GM19193 (cell line): ENCODE data around the gene RAB7A.
A peak's percentile ranks its signal among the peaks of the same experiment; 100 is the strongest.

Source experiments
- POLR2A ChIP-seq: IDR thresholded peaks from 4 replicates; pipeline ENCODE4 v1.6.1; 2011; ENCODE audit not compliant: insufficient read depth, insufficient read length; ENCODE audit errors: extremely low read depth

RAB7A gene

DNA sequence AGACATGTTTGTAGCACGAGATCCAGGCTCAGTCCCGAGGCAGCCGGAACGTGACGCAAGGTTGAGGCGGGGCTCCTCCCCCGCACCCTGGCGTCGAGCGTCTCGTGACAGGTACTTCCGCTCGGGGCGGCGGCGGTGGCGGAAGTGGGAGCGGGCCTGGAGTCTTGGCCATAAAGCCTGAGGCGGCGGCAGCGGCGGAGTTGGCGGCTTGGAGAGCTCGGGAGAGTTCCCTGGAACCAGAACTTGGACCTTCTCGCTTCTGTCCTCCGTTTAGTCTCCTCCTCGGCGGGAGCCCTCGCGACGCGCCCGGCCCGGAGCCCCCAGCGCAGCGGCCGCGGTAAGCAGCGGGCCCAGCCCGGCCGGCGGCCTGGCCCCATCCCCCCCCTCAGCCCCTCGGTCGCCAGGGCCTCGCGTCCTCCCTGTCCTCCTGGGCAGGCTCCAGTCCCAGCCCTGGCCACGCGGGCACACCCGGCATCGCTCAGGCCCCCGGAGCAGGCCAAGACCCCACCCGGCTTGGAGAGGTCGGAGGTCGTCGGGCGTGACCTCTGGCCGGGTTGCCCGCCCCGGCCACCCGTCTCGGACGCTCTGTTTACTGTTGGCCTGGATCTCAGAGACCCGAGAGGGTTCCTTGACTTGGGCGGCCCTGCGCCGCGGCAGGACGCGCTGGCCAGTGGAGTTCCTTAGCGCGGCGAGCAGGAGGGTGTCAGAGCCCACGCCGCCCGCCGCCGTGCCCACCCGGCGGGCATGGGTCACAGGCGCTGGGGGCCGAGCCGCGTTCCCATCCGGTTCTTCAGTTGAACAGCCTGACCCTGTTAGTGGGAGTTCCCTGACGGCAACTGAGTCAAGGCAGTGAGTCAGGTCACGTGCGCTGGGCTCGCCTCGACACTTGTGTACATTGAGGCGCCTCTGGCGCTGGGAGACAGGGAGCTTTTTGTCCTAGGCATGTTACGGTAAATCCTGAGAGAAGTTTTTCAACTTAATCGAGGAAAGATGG, at the start of gene RAB7A:
Gene RAB7A, plus strand, starts transcription at position 161 of the 994 bp plus-strand sequence. CDS start 69,185 bp downstream, outside the sequence.
- TF ChIP-seq POLR2A = peak; percentile 92

DNA sequence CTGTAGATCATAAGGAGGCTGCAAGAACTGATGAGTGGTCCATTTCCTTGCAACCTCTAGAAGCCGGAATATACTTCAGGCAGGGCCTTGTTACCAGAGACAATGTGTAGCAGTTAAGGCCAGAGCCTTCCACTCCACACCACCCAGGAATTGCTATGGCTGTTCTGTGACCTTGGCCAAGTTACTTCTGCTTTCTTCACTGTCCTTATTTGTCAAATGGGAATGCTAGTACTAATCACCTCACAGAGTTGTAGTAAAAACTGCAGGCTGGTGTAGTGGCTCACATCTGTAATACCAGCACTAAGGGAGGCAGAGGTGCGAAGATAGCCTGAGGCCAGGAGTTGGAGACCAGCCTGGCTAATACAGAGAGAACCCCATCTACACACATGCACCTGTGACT, 46.6 kb upstream of the RAB7A start:
- TF ChIP-seq POLR2A = no peak

DNA sequence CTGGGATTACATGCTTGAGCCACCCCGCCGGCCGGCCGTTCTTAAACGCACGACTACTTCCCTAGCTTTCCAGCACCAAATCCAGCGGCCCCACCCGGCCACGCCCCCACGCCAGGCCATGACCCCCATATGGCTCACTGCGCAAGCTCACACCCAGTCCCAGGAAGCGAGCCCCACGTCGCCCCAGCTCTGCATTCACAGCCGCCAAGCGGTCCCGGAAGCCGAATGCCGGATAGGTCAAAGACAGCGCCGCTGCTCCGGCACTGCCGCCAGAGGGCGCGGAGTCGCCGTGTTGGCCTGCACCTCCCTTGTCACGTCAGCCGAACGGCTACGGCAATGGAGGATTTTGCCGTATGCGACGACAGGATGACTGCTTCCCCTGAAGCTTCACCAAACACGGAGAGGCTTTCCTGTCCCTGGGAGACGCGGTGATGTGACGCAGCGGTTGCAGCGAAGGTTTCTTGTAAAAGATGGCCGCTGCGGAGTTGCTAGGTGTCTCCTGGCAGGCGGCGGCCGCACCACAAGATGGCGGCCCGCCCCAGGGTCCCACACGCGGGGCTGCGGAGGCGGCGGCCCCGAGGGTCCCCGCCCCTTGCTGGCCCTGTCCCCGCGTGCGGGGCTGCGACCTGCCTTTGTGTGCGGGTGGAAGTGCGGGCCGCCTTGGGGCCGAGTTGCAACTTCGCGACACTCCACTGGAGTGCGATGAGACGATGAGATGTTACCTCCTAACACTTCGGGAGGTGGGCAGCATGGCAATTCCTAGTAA, 45.2 kb upstream of the RAB7A start:
- peak; percentile 86 for TF ChIP-seq POLR2A

DNA sequence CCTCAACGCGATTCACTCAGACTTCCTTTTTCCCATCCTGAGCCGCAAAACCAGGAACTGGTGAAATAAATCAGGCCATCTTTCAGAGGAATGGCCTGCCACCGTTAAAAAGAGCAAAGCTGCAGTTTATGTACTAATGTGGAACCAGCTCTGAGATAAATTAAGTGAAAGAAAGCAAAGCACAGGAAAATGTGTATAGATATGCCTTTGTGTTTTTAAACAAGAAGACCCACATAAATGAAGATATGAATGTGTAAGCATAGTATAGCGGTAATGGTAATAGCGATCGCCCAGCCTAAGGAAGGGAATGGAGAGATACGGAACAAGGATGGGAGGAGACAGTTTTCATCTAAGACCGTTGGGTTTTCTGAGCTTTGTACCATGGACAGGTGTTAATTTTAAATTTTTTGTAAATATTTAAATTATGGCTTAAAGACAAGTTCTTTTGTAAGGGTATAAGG, 44.6 kb upstream of the RAB7A start:
- no peak for TF ChIP-seq POLR2A

DNA sequence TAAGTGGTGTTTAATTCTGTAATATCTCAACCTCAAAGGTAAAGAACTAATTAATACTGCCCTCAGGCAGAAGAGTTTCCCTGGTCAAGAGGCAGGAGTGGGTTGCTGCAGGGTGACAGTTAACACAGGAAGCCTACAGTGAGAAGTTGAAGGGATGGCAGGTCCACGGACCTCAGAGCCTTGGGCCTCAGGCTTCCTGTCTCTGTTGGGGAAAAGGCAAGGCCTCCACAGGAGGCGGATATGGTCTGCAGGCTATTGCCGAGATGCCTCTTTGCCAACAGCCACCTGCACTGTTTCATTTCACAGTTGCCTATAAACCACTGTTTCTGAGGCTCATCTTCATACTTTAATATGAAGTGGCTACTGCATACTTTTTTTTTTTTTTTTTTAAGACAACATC, 42.0 kb upstream of the RAB7A start:
- no peak for TF ChIP-seq POLR2A

DNA sequence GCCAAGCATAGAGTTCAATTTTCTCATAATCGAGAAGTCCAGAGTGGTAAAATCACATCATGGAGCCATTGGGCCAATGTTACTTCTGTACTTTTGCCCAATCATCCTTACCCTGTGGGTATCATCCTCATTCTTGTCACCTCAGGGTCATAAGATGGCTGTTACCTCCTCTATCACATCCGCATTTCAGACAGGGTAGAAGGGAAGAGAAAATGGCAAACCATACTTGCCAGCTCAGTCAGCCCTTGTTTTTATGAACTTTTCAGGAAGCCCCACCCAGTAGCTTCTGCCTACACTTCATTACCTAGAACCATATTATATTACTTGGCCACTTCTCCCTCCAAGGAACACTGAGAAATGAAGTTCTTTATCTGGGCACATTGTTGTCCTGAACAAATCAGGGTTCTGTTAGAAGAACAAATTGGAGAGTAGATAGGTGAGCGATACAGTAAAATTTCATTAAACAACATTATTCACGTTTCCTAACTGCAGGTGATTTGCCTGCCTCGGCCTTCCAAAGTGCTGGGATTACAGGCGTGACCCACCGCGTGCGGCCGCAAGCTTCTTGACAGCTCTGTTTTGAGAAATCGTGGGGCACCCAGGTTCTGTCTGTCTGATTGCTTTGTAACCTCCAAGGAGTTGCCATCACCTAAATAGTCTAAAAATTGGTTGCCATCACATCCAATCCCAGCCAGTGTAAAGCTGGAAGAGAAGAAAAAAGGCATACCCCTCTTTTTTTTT, 40.8 kb upstream of the RAB7A start:
- TF ChIP-seq POLR2A = no peak

DNA sequence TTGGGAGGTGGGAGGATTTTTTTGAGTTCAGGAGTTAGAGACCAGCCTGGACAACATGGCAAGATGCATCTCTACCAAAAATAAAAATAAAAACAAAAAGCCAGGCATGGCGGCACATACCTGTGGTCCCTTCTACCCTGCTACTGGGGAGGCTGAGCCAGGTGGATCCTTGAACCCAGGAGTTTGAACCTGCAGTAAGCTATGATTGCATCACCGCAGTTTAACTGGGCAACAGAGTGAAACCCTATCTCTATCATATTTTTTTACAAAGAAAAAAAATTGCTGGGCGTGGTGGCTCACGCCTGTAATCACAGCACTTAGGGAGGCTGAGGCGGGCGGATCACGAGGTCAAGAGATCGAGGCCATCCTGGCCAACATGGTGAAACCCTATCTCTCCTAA, 39.5 kb upstream of the RAB7A start:
- no peak for TF ChIP-seq POLR2A

DNA sequence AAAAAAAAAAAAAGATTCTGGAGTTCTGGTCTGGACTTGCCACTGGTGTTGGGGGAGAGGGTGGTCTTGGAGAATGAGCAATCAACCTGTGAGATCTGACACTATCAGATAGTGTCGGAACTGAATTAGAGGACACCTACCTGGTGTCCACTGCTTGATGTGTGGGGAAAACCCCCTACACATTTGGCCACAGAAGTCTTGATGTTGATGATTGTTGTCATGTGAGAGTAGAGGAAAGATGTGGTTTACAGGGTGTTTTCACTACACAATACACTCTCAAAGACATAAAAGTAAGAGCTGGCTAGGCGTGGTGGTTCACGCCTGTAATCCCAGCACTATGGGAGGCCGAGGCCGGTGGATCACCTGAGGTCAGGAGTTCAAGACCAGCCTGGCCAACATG, 36.9 kb upstream of the RAB7A start:
- no peak for TF ChIP-seq POLR2A

DNA sequence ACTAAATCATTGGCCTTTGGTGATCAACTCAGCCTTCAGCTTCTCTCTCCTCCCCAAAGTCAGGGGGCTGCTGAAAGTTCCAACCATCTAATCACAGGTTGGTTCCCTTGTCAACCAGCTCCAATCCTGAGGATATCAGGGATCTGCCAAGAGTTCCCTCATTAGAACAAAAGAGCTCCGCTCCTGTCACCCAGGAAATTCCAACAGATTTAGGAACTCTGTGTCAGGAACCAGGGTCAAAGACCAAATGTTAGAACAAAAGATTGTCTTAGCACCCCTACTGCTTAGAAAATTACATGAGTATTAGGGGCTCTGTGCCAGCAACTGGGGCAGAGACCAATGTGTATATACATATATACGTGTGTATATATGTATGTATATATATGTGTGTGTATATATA, 32.3 kb upstream of the RAB7A start:
- TF ChIP-seq POLR2A = no peak

DNA sequence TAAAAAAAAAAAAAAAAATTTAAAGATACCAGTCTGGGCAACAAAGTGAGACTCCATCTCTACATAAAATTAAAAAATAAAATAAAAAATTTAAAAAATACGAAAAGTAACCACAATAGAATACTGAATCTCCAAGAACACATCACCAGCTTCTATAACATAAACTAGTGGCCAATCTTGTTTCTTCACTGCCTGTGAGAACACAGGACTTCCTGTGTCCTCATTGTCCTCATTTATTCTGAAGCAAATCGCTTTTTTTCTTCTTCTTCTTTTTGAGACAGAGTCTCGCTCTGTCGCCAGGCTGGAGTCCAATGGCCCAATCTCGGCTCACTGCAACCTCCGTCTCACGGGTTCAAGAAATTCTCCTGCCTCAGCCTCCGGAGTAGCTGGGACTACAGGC, 28.6 kb upstream of the RAB7A start:
- TF ChIP-seq POLR2A = no peak

DNA sequence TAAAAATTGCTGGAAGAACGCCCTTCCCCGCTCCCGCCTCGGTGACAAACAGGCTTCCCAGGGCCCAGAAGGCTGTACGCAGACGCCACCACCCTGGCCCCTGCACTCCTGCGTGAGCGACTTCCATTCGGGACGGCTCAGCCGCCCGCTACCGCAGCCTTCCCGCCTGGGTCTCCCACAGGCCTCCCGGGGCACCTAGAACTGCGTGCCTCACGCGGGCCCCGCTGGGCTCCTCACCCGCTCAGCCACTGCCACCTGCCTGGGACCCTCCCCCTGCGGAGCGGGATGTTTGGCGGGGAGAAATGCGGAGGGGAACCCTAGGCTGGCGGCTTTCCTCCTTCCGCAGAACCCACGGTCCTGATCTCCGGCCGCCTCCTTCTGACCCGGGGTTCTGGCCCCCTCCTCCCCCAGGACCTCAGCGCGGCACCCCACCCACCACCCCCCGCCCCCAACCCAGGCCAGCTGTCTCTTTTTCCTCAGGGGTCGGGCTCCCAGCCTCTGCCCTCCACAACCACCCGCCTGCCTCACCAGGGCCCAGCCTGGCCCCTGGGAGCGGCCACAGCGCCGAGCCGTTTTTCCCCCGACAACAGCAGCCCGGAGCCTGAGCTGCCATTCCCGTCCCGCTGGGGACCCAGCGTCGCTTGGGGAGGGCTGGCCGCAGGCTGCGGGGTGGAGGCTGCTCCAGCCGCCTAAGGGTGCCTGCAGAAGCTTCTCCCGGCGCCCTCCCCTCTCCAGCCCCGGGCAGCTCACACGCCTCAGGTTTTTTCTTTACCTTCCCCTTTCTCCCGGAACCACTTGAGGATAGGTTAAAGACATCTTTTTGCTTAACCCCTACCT, 27.6 kb upstream of the RAB7A start:
- TF ChIP-seq POLR2A = no peak

DNA sequence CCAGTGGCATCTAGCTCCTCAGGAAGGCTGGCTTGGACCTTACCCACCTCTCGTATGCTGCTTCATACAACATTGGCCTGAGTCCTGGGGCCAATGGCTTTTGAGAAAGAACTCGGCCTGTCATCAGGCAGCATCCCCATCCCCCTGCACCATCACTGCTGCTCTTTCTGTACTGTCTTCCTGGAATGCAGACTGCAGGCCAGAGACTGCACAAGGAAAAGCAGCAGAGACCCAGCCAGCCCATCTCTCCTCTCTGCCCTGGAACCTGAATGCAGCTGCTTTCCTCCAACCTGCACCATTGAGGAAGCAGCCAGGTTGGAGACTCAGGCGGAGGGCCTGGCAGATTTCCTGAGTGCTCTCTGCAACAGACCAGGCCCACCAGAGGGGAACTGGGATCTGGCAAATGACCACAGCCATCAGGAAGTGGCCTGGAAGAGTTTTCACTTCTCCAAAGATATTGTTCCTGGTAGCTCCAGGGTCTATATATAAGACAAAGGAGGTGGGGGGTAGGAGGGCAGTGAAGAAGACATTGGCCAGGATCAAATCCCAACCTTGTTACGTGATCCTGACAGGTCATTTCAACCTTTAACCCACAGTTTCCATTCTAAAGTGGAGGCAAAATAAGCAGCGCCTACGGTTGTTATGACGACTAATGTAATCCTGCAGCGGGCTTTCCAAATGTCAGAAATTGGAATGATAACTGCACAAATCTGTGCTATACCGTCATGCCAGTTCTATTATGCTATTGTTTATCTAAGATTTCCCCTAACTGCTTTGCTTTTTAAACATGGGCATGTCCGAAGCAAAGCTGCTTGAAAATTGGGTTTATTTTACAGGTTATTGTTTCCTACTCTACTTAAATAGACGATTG, 24.4 kb upstream of the RAB7A start:
- no peak for TF ChIP-seq POLR2A

DNA sequence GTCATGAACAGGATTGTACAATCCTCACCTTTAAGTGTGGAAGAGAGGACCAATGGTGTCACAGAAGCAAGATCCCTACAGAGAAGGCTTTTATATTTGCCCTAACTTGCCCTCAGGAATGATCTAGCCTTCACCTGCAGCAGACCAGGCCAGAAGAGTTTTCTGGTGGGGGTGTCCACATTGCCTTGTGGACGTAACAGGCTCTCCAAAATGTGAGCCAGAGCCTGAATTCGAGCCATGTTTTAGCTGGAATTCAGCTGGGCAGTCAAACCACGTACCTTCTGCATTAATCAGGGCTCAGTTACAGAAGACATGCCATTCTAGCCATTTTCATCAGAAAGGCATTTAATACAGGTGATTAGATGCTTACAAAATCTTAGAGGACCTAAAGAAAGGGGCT, 23.6 kb upstream of the RAB7A start:
- no peak for TF ChIP-seq POLR2A
